Bronchial epithelial cell (primary cell): ENCODE results near the gene DPP6. TPM values are rescaled to one million over a fixed set of nuclear protein-coding genes. Genes with fewer than 3 reads are reported as not detected.
A peak's percentile ranks its signal among the peaks of the same experiment; 100 is the strongest.

ENCODE experiments used
- DNase-seq: peaks from one replicate; pipeline ENCODE4 v3.0.0-alpha.2; 2010; ENCODE audit warnings: low read depth
- FAIRE-seq: peaks from 2 replicates; lab custom pipeline; 2011; peaks lifted over from hg19 to GRCh38; lab: Jason Lieb, UNC
- H3K27me3 ChIP-seq: 2 replicates; pipeline ENCODE4 v1.5.1; 2011; ENCODE audit warnings: low read length; ENCODE audit not compliant: control insufficient read depth, insufficient read depth
- H3K36me3 ChIP-seq: 2 replicates; pipeline ENCODE4 v1.5.1; 2011; ENCODE audit warnings: low read length; ENCODE audit not compliant: control insufficient read depth, insufficient read depth
- H3K4me3 ChIP-seq: 2 replicates; pipeline ENCODE4 v1.5.1; 2011; ENCODE audit warnings: mild to moderate bottlenecking, low read depth, low read length, control low read depth
- CTCF ChIP-seq: IDR thresholded peaks from 2 replicates; pipeline ENCODE4 v1.5.1; 2011; ENCODE audit warnings: mild to moderate bottlenecking, moderate library complexity, low read length, control low read depth, inconsistent platforms; ENCODE audit not compliant: insufficient read depth, severe bottlenecking
- total RNA-seq: library from RNA; depleted of rRNA; stranded (reverse); fragments of >200 nt; gene quantifications from 2 replicates; pipeline ENCODE4 v1.2.1, GENCODE V29; 2014

DPP6 gene
- total RNA-seq, 1 donor from 2014 or later: not detected

GRCh38 chr7:154489897-154490296, 437.7 kb downstream of the DPP6 start:
- Histone ChIP-seq H3K27me3 (no peaks in the 10 kb centered on the region), H3K4me3 (no peak overlapping the region), H3K36me3 (no peaks in the 10 kb centered on the region)
- no peak for TF ChIP-seq CTCF
- DNase-seq: no peak
- FAIRE-seq: no peak

- no peak for TF ChIP-seq CTCF
Observed at GRCh38 chr7:154493594-154493993, 441.4 kb downstream of the DPP6 start.

GRCh38 chr7:154497751-154498150, 445.6 kb downstream of the DPP6 start:
- Histone ChIP-seq H3K36me3 (no peaks in the 10 kb centered on the region), H3K27me3 (no peaks in the 10 kb centered on the region), H3K4me3 (no peak overlapping the region)
- DNase-seq: no peak
- no peak for FAIRE-seq
- no peak for TF ChIP-seq CTCF

More at GRCh38 chr7:154493594-154493993, 441.4 kb downstream of the DPP6 start:
- no peak for FAIRE-seq
- no peak for DNase-seq
- Histone ChIP-seq H3K36me3 (no peaks in the 10 kb centered on the region), H3K27me3 (no peaks in the 10 kb centered on the region), H3K4me3 (no peak overlapping the region)

GRCh38 chr7:154503962-154504550, 451.9 kb downstream of the DPP6 start:
- no peak for FAIRE-seq

GRCh38 chr7:154504918-154505317, 452.7 kb downstream of the DPP6 start:
- Histone ChIP-seq H3K36me3 (no peaks in the 10 kb centered on the region), H3K27me3 (no peaks in the 10 kb centered on the region), H3K4me3 (no peak overlapping the region)
- no peak for DNase-seq
- no peak for TF ChIP-seq CTCF
- no peak for FAIRE-seq

More at GRCh38 chr7:154503962-154504550, 451.9 kb downstream of the DPP6 start:
- no peaks in the 10 kb centered on the region for H3K36me3 ChIP-seq
- H3K27me3 ChIP-seq: no peaks in the 10 kb centered on the region
- peak; percentile 48 for DNase-seq
- no peak overlapping the region for H3K4me3 ChIP-seq
- TF ChIP-seq CTCF: peak; percentile 23

GRCh38 chr7:154505362-154505761, 453.2 kb downstream of the DPP6 start:
- Histone ChIP-seq H3K27me3 (no peaks in the 10 kb centered on the region), H3K36me3 (no peaks in the 10 kb centered on the region), H3K4me3 (no peak overlapping the region)
- DNase-seq: no peak
- no peak for FAIRE-seq
- TF ChIP-seq CTCF: no peak
